Limb (tissue), 2 donors: ENCODE measurements around the gene MON1A.

Source experiments
- DNase-seq, 2 donors: peaks; one replicate each; pipeline ENCODE4 v3.0.0-alpha.2; 2016; ENCODE audit errors: extremely low spot score in 2 of 2

The MON1A gene

GRCh38 chr3:49895791-49896190 lies 33.8 kb downstream of the MON1A start:
- no peak for DNase-seq

- no peak for DNase-seq
Observed at GRCh38 chr3:49889296-49889695, 40.3 kb downstream of the MON1A start.

- no peak for DNase-seq
Observed at GRCh38 chr3:49886922-49887265, 42.7 kb downstream of the MON1A start.

GRCh38 chr3:49883998-49884397 lies 45.6 kb downstream of the MON1A start:
- no peak for DNase-seq

GRCh38 chr3:49882166-49882565 lies 47.4 kb downstream of the MON1A start:
- DNase-seq = peak in 1 of 2 donors; percentile 50

GRCh38 chr3:49880581-49881315 lies 48.9 kb downstream of the MON1A start:
- peak in 1 of 2 donors; percentile 53 for DNase-seq

- no peak for DNase-seq
Observed at GRCh38 chr3:49879721-49880120, 49.9 kb downstream of the MON1A start.

GRCh38 chr3:49878686-49879085 lies 50.9 kb downstream of the MON1A start:
- no peak for DNase-seq

GRCh38 chr3:49877716-49878115 lies 51.9 kb downstream of the MON1A start:
- DNase-seq = no peak

- no peak for DNase-seq
Observed at GRCh38 chr3:49876567-49876966, 53.0 kb downstream of the MON1A start.

GRCh38 chr3:49873623-49874022 lies 56.0 kb downstream of the MON1A start:
- no peak for DNase-seq

GRCh38 chr3:49872801-49873281 lies 56.8 kb downstream of the MON1A start:
- DNase-seq = no peak

- DNase-seq = no peak
Observed at GRCh38 chr3:49871531-49872153, 58.0 kb downstream of the MON1A start.

GRCh38 chr3:49869525-49870126 lies 60.0 kb downstream of the MON1A start, which contains the start of gene CAMKV:
Gene CAMKV (minus strand): TSS chr3:49869906. CDS start chr3:49862388, 7,518 bp downstream.
- DNase-seq = peak in 1 of 2 donors; percentile 61

- DNase-seq = peak in 1 of 2 donors; percentile 53
Observed at GRCh38 chr3:49868862-49869466, 60.6 kb downstream of the MON1A start.

- peak in 1 of 2 donors; percentile 68 for DNase-seq
Observed at GRCh38 chr3:49867871-49868321, 61.7 kb downstream of the MON1A start.

GRCh38 chr3:49867400-49867799 lies 62.2 kb downstream of the MON1A start:
- DNase-seq = no peak

- no peak for DNase-seq
Observed at GRCh38 chr3:49865198-49865784, 64.3 kb downstream of the MON1A start.

GRCh38 chr3:49864505-49864904 lies 65.1 kb downstream of the MON1A start:
- DNase-seq = no peak

- DNase-seq = no peak
Observed at GRCh38 chr3:49859576-49860305, 69.9 kb downstream of the MON1A start.
